ENCODE results near the gene SAPCD2. TPM values are rescaled to one million over a fixed set of nuclear protein-coding genes. Genes with fewer than 3 reads are reported as not detected.
"Not testable (repeated sequence)": the region's sequence is repeated elsewhere in the genome, so short reads cannot be mapped to it uniquely, and the experiment has no call there.

Gene SAPCD2
- total RNA-seq, 2 donors from 2014 or later, result 5.6 to 21.9 TPM

- H3K27ac Mint-ChIP-seq, result peak overlapping the region; percentile 81
- peak overlapping the region; percentile 65 for H3K4me3 Mint-ChIP-seq
- ATAC-seq (replicated peaks), result peak; percentile 52
- H3K9me3 Mint-ChIP-seq, result no peaks in the 10 kb centered on the region
- H3K36me3 Mint-ChIP-seq (ENCODE audit: low read depth), result peaks cover 5% of the 10 kb centered on the region
- H3K27me3 Mint-ChIP-seq, result no peaks in the 10 kb centered on the region
- H3K4me1 Mint-ChIP-seq, result peaks cover 12% of the 10 kb centered on the region
Measured at GRCh38 chr9:137067860-137068538, 2.4 kb downstream of the SAPCD2 start.

- Mint-ChIP-seq H3K36me3 (ENCODE audit: low read depth) (peaks cover 5% of the 10 kb centered on the region), H3K4me3 (no peak overlapping the region), H3K27me3 (no peaks in the 10 kb centered on the region), H3K9me3 (no peaks in the 10 kb centered on the region), H3K27ac (no peak overlapping the region), H3K4me1 (peaks cover 9% of the 10 kb centered on the region)
- no peak for ATAC-seq (replicated peaks)
Measured at GRCh38 chr9:137066096-137066861, 4.1 kb downstream of the SAPCD2 start.

DNA sequence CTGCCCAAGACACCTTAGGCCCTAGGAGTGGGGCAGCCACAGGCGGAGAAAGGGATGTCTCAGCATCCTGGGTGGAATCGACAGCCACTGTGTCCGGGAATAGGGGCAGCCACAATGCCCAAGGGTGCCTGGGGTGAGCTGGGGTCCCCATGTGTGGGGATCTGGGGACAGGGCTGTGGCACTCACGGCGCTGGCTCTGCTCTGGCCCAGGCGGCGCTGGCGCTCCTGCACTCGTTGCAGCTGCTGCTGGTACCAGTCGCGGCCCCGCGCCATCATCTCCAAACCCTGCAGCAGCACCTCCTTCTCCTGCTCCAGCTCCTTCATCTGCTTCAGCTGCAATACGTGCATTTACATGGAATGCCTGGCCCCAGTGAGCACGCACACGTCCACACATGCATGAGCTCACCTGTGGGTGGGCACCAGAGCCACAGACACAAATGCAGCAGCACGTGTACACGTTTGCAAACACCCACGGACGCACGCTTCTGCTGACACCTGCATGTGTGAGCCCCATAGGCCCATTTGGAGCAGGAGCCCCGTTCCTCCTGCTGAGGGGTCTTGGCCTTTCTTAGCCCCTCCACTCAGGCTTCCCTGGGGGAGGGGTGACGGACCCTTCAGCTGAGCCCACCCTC is 4.9 kb downstream of the SAPCD2 start:
- peaks cover 5% of the 10 kb centered on the region for H3K36me3 Mint-ChIP-seq (ENCODE audit: low read depth)
- no peak overlapping the region for H3K27ac Mint-ChIP-seq
- no peaks in the 10 kb centered on the region for H3K9me3 Mint-ChIP-seq
- H3K4me3 Mint-ChIP-seq, result no peak overlapping the region
- no peaks in the 10 kb centered on the region for H3K27me3 Mint-ChIP-seq
- peaks cover 5% of the 10 kb centered on the region for H3K4me1 Mint-ChIP-seq
- no peak for ATAC-seq (replicated peaks)

DNA sequence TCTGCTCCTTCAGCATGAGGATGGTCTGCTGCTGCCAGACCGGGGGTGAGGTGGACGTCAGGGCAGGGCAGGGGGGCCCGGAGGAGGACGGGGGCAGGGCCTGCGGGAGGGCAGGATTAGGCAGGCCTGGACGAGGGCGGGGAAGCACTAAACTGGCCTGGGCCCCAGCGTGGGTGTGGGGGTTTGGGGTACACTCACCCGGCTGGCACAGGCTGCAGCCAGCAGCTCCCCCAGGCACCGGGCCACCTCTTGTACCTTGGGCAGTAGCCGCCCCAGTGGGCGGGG is 5.5 kb downstream of the SAPCD2 start:
- peaks cover 5% of the 10 kb centered on the region for H3K4me1 Mint-ChIP-seq
- H3K9me3 Mint-ChIP-seq, result no peaks in the 10 kb centered on the region
- H3K36me3 Mint-ChIP-seq (ENCODE audit: low read depth), result peaks cover 5% of the 10 kb centered on the region
- H3K4me3 Mint-ChIP-seq, result no peak overlapping the region
- H3K27ac Mint-ChIP-seq, result no peak overlapping the region
- no peak for ATAC-seq (replicated peaks)
- H3K27me3 Mint-ChIP-seq, result no peaks in the 10 kb centered on the region

DNA sequence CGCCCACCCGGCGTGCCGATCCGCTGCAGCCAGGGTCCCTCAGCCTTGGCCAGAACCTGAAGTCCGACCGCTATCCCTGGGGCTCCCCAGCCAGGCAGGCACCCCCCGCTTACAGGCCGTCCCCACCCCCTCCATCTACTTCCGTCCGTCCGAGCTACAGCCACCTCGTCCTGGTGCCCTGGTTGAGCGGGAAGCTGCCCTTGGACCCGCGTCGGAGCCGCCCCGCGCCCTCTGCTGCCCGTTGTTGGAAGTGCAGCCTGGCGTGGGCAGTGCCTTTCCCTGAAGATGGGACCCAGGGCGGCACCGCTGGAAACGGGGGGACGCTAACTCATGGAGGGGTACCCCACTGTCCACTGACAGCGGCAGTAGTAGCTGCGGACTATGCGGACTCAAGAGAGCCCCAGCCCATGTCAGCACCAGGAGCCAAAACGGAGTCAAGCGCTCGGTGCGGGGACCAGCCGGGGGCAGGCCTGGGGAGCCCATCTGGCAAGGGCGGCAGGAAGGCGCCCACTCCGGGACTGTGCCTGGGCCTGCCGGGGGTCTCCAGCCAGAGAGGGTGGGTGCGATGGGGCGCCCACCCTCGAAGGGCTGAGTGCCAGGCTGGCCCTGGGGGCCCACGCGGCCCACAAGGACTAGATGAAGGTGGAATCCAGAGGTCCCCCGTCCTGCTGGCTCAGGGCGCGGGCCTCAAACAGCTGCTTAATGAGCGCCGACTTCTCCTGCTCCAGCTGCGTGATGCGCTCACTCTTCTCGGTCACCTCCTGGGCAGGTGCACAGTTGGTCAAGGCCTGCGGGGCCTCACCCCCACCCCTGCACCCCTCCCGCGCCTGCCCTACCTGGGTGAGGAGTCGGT is 6.1 kb downstream of the SAPCD2 start:
- peak; percentile 47 for ATAC-seq (replicated peaks)
- Mint-ChIP-seq H3K9me3 (no peaks in the 10 kb centered on the region), H3K27me3 (no peaks in the 10 kb centered on the region), H3K27ac (no peak overlapping the region), H3K4me1 (peaks cover 5% of the 10 kb centered on the region), H3K4me3 (no peak overlapping the region), H3K36me3 (ENCODE audit: low read depth) (peaks cover 5% of the 10 kb centered on the region)

- no peaks in the 10 kb centered on the region for H3K9me3 Mint-ChIP-seq
- H3K27ac Mint-ChIP-seq, result no peak overlapping the region
- H3K4me1 Mint-ChIP-seq, result peaks cover 5% of the 10 kb centered on the region
- H3K36me3 Mint-ChIP-seq (ENCODE audit: low read depth), result peaks cover 5% of the 10 kb centered on the region
- ATAC-seq (replicated peaks), result no peak
- H3K4me3 Mint-ChIP-seq, result no peak overlapping the region
- H3K27me3 Mint-ChIP-seq, result no peaks in the 10 kb centered on the region
Measured at GRCh38 chr9:137063311-137064026, 6.9 kb downstream of the SAPCD2 start.

- not testable (repeated sequence) for H3K4me3 Mint-ChIP-seq; H3K27me3 Mint-ChIP-seq; H3K27ac Mint-ChIP-seq; H3K4me1 Mint-ChIP-seq; H3K36me3 Mint-ChIP-seq (ENCODE audit: low read depth); ATAC-seq (replicated peaks); H3K9me3 Mint-ChIP-seq
Measured at GRCh38 chr9:137062798-137063197, 7.6 kb downstream of the SAPCD2 start.

DNA sequence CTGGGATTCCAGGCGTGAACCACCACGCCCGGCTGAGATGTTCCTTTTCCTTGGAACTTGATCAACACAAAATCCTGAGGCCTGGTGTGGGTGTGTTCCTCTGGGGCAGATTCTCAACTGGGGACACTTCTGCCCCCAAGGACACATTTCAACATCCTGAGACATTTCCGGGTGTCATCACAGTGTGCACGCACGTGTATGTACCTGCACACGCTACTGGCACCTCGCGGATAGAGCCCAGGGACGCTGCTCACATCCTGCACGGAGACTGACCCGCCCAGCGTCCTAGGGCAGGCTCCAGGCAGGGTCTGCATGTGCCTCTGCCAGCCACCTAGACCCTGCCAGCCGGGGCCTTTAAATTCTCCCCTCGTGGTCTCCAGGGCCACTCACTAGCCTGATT is 8.0 kb downstream of the SAPCD2 start:
- H3K27ac Mint-ChIP-seq, result no peak overlapping the region
- H3K27me3 Mint-ChIP-seq, result no peaks in the 10 kb centered on the region
- H3K4me1 Mint-ChIP-seq, result no peaks in the 10 kb centered on the region
- no peaks in the 10 kb centered on the region for H3K9me3 Mint-ChIP-seq
- ATAC-seq (replicated peaks), result no peak
- H3K36me3 Mint-ChIP-seq (ENCODE audit: low read depth), result no peaks in the 10 kb centered on the region
- H3K4me3 Mint-ChIP-seq, result no peak overlapping the region

DNA sequence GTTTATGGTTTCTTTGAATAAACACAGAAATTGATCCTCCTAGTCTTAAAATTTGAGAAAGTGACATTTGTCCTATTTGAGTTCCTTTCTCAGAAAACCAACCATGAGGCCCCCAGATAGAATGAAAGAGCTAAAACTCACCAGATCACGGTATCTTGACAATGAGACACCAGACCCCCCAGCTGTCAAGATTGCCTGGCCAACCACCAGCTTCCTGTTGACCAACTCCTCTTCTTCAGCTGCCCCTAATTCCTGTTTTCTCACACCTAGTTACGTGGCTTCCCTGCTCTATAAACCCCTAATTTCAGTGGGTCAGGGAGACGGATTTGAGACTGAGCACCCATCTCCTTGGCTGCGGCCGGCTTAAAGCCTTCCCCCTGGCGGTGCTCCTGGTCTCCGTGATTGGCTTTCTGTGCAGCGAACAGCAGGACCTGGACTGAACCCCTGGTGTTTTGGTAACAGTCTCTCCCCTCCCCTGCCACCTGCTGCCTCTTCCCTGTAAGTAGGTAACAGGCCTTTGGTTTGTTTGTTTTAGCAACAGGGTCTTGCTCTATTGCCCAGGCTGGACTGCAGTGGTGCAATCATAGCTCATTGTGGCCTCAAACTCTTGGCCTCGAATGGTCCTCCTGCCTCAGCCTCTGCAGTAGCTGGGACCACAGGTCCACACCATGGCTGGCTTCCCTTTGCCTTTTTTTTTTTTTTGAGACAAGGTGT is 11.7 kb downstream of the SAPCD2 start:
- ATAC-seq (replicated peaks), result no peak
- H3K36me3 Mint-ChIP-seq (ENCODE audit: low read depth), result no peaks in the 10 kb centered on the region
- no peak overlapping the region for H3K4me3 Mint-ChIP-seq
- H3K4me1 Mint-ChIP-seq, result no peaks in the 10 kb centered on the region
- no peaks in the 10 kb centered on the region for H3K9me3 Mint-ChIP-seq
- no peak overlapping the region for H3K27ac Mint-ChIP-seq
- no peaks in the 10 kb centered on the region for H3K27me3 Mint-ChIP-seq

DNA sequence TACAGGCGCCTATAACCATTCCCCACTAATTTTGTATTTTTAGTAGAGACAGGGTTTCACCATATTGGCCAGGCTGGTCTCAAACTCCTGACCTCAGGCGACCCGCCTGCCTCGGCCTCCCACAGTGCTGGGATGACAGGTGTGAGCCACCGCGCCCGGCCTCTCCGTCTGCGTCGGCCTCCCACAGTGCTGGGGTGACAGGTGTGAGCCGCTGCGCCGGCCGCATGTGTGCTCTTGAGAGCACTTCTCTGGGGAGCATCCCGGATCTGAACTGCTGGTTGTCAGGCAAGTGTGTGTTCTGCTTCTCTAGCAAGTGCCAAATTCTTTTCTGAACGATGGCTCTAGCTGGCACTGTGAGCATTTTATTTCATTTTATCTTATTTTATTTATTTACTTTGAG is 12.8 kb downstream of the SAPCD2 start:
- no peak overlapping the region for H3K27ac Mint-ChIP-seq
- no peaks in the 10 kb centered on the region for H3K4me1 Mint-ChIP-seq
- H3K36me3 Mint-ChIP-seq (ENCODE audit: low read depth), result no peaks in the 10 kb centered on the region
- H3K4me3 Mint-ChIP-seq, result no peak overlapping the region
- no peak for ATAC-seq (replicated peaks)
- no peaks in the 10 kb centered on the region for H3K9me3 Mint-ChIP-seq
- no peaks in the 10 kb centered on the region for H3K27me3 Mint-ChIP-seq

- Mint-ChIP-seq H3K27ac (no peak overlapping the region), H3K36me3 (ENCODE audit: low read depth) (no peaks in the 10 kb centered on the region), H3K4me1 (no peaks in the 10 kb centered on the region), H3K4me3 (no peak overlapping the region), H3K27me3 (no peaks in the 10 kb centered on the region), H3K9me3 (no peaks in the 10 kb centered on the region)
- ATAC-seq (replicated peaks), result no peak
Measured at GRCh38 chr9:137056739-137057415, 13.5 kb downstream of the SAPCD2 start.

DNA sequence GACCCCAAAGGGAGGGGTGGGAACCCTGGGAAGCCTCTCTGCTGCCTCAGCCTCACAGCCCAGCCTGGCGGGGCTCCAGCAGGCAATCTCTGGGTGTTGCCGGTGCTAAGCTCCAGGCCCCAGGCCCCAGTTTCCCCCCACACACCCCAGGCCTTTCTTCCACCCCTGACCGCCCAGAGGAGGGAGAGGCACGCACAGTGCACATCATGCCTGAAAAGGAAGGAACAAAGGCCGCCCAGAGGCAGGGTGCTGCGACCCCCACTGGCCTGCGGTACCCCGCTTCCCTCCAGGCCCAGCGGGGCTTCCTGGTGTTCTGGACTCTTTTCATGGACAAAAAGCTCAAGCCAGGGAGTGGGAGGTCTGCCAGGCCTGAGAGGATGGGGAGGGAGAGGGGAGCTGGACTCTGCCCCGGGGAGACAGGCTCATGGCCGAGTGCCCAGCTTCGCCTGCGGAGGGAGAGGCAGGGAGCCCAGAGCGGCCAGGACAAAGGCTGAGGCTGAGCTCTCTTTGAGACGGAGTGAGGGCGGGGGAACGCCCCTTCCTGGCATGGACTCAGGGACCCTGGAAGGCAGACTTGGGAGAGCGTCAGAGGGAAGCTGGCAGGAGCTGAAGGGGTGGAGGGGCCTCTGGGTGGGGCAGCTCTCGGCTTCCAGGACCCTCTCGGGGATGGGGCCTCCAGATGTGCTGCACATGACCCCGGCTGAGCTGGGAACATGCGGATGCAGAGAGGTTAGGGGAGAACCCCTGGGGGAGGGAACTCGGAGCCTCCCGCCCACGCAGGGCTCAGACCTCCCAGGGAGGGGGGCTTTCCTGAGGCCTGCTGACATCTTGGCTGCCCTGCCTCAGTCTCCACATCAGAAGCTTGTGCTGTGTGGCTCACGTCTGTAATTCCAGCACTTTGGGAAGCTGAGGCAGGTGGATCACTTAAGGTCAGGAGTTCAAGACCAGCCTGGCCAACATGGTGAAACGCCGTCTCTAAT is 14.7 kb downstream of the SAPCD2 start:
- no peaks in the 10 kb centered on the region for H3K27me3 Mint-ChIP-seq
- no peaks in the 10 kb centered on the region for H3K9me3 Mint-ChIP-seq
- no peaks in the 10 kb centered on the region for H3K4me1 Mint-ChIP-seq
- H3K4me3 Mint-ChIP-seq, result no peak overlapping the region
- no peak overlapping the region for H3K27ac Mint-ChIP-seq
- H3K36me3 Mint-ChIP-seq (ENCODE audit: low read depth), result no peaks in the 10 kb centered on the region
- no peak for ATAC-seq (replicated peaks)
